IMR-90 (cell line): ENCODE data around the gene IL22. TPM values are rescaled to one million over a fixed set of nuclear protein-coding genes. Genes with fewer than 3 reads are reported as not detected.

Source experiments
- ATAC-seq: fragments of 200-7000 bp; cut with Tn5 transposase; 2 replicates; pipeline ENCODE4 v1.9.1; 2020; ENCODE audit warnings: low read depth, mild to moderate bottlenecking, moderate library complexity
- BruUV-seq: library from RNA; stranded (reverse); fragments of 400-500 nt; replicated peaks from 2 replicates; lab custom pipeline; 2021; lab: Mats Ljungman, UMichigan
- CTCF ChIA-PET: fragments of 300-600 bp; formaldehyde crosslinking; extraction: SDS; loops from one replicate; lab custom pipeline; 2021; ENCODE audit warnings: antibody characterized with exemption; lab: Yijun Ruan, JAX
- POLR2A ChIA-PET: fragments of 300-600 bp; sonication (Branson Sonifier 250); formaldehyde crosslinking; loops from one replicate; lab custom pipeline; 2022; ENCODE audit warnings: antibody characterized with exemption; ENCODE audit not compliant: unreplicated experiment; lab: Charles Lee
- DNase-seq: peaks from one replicate; pipeline ENCODE4 v3.0.0; 2013
- H2AFZ ChIP-seq: replicated peaks from 2 replicates; pipeline ENCODE3; 2013; ENCODE audit warnings: low read length, mild to moderate bottlenecking; ENCODE audit not compliant: poor library complexity
- H2AK5ac ChIP-seq: 2 replicates; pipeline ENCODE4 v1.6.1; 2013; ENCODE audit warnings: low read depth, low read length, inconsistent platforms
- H2AK9ac ChIP-seq: replicated peaks from 2 replicates; pipeline ENCODE3; 2013; ENCODE audit warnings: mild to moderate bottlenecking, low read depth, low read length, moderate library complexity; ENCODE audit not compliant: poor library complexity
- H2BK120ac ChIP-seq: 2 replicates; pipeline ENCODE4 v1.6.1; 2013; ENCODE audit warnings: low read depth, low read length, inconsistent platforms
- H2BK15ac ChIP-seq: 3 replicates; pipeline ENCODE4 v1.6.1; 2013; ENCODE audit warnings: low read depth, low read length, inconsistent platforms
- H2BK20ac ChIP-seq: 2 replicates; pipeline ENCODE4 v1.6.1; 2013; ENCODE audit warnings: low read depth, mild to moderate bottlenecking, inconsistent platforms, low read length, moderate library complexity
- H2BK5ac ChIP-seq: 2 replicates; pipeline ENCODE4 v1.6.1; 2013; ENCODE audit warnings: mild to moderate bottlenecking, low read depth, low read length, inconsistent platforms; ENCODE audit not compliant: poor library complexity, severe bottlenecking
- H3K14ac ChIP-seq: replicated peaks from 2 replicates; pipeline ENCODE4 v1.6.1; 2013; ENCODE audit warnings: low read depth, low read length, inconsistent platforms
- H3K18ac ChIP-seq: 2 replicates; pipeline ENCODE4 v1.6.1; 2013; ENCODE audit warnings: low read depth, low read length, control low read depth
- H3K23ac ChIP-seq: 2 replicates; pipeline ENCODE4 v1.6.1; 2013; ENCODE audit warnings: low read depth, low read length, inconsistent platforms
- H3K27ac ChIP-seq: 2 replicates; pipeline ENCODE4 v1.5.1; 2013; ENCODE audit warnings: mild to moderate bottlenecking, control low read depth, low read length; ENCODE audit not compliant: insufficient read depth
- H3K27me3 ChIP-seq: 2 replicates; pipeline ENCODE4 v1.6.1; 2013; ENCODE audit warnings: low read length; ENCODE audit not compliant: control insufficient read depth, insufficient read depth
- H3K36me3 ChIP-seq: 2 replicates; pipeline ENCODE4 v1.6.1; 2013; ENCODE audit warnings: low read length, mixed read lengths; ENCODE audit not compliant: control insufficient read depth, insufficient read depth
- H3K4ac ChIP-seq: 2 replicates; pipeline ENCODE4 v1.6.1; 2013; ENCODE audit warnings: low read depth, low read length, inconsistent platforms
- H3K4me1 ChIP-seq: 2 replicates; pipeline ENCODE4 v1.6.1; 2013; ENCODE audit warnings: low read length, mixed read lengths; ENCODE audit not compliant: control insufficient read depth, insufficient read depth
- H3K4me2 ChIP-seq: 2 replicates; pipeline ENCODE4 v1.6.1; 2013; ENCODE audit warnings: low read depth, mild to moderate bottlenecking, control low read depth, low read length, moderate library complexity
- H3K4me3 ChIP-seq: 2 replicates; pipeline ENCODE4 v1.5.1; 2013; ENCODE audit warnings: low read depth, mild to moderate bottlenecking, control low read depth, low read length, moderate library complexity; ENCODE audit not compliant: insufficient read depth
- H3K56ac ChIP-seq: 2 replicates; pipeline ENCODE4 v1.6.1; 2013; ENCODE audit warnings: low read length, inconsistent platforms; ENCODE audit not compliant: insufficient read depth; ENCODE audit errors: extremely low read depth
- H3K79me1 ChIP-seq, 2 experiments: 2 replicates each; pipeline ENCODE4 v1.6.1; 2013; ENCODE audit warnings: low read length in 2 of 2, inconsistent platforms in 1 of 2, low read depth in 1 of 2
- H3K9ac ChIP-seq: 2 replicates; pipeline ENCODE4 v1.6.1; 2013; ENCODE audit warnings: low read depth, low read length, control low read depth
- H3K9me1 ChIP-seq: 2 replicates; pipeline ENCODE4 v1.6.1; 2013; ENCODE audit warnings: low read length, inconsistent platforms; ENCODE audit not compliant: insufficient read depth
- H3K9me3 ChIP-seq: 2 replicates; pipeline ENCODE4 v1.6.1; 2013; ENCODE audit warnings: low read length; ENCODE audit not compliant: control insufficient read depth, insufficient read depth
- H4K20me1 ChIP-seq: 2 replicates; pipeline ENCODE4 v1.6.1; 2013; ENCODE audit warnings: low read length, inconsistent platforms; ENCODE audit not compliant: insufficient read depth
- H4K5ac ChIP-seq: 2 replicates; pipeline ENCODE4 v1.6.1; 2013; ENCODE audit warnings: mild to moderate bottlenecking, low read depth, low read length, control low read depth
- H4K8ac ChIP-seq, 2 experiments: 2 replicates each; pipeline ENCODE4 v1.6.1; 2013; ENCODE audit warnings: low read depth in 2 of 2, low read length in 2 of 2, control low read depth in 1 of 2, inconsistent platforms in 1 of 2
- H4K91ac ChIP-seq: 2 replicates; pipeline ENCODE4 v1.6.1; 2013; ENCODE audit warnings: low read depth, low read length, inconsistent platforms; ENCODE audit not compliant: insufficient read depth
- BHLHE40 ChIP-seq: fragments of 150-350 bp; IDR thresholded peaks from 2 replicates; pipeline ENCODE4 v1.6.1; 2016; ENCODE audit warnings: mild to moderate bottlenecking, low read depth, low read length
- CEBPB ChIP-seq: IDR thresholded peaks from 2 replicates; pipeline ENCODE4 v1.6.1; 2012; ENCODE audit warnings: low read depth, low read length, improper control_type of control experiment
- CHD1 ChIP-seq: IDR thresholded peaks from 2 replicates; pipeline ENCODE4 v1.6.1; 2012; ENCODE audit warnings: low read depth, low read length, improper control_type of control experiment
- FOS ChIP-seq: fragments of 150-350 bp; IDR thresholded peaks from 2 replicates; pipeline ENCODE4 v1.6.1; 2016; ENCODE audit warnings: low read depth, low read length
- MAFK ChIP-seq: IDR thresholded peaks from 2 replicates; pipeline ENCODE4 v1.6.1; 2012; ENCODE audit warnings: low read depth, low read length, improper control_type of control experiment
- NFE2L2 ChIP-seq: fragments of 150-350 bp; IDR thresholded peaks from 2 replicates; pipeline ENCODE4 v1.6.1; 2016; ENCODE audit warnings: low read depth, mild to moderate bottlenecking, low read length
- POLR2A ChIP-seq: IDR thresholded peaks from 2 replicates; pipeline ENCODE4 v1.6.1; 2012; ENCODE audit warnings: mild to moderate bottlenecking, low read depth, low read length
- RAD21 ChIP-seq: IDR thresholded peaks from 2 replicates; pipeline ENCODE4 v1.6.1; 2012; ENCODE audit warnings: low read length, improper control_type of control experiment
- RCOR1 ChIP-seq: IDR thresholded peaks from 2 replicates; pipeline ENCODE4 v1.6.1; 2012; ENCODE audit warnings: mild to moderate bottlenecking, low read length, improper control_type of control experiment; ENCODE audit not compliant: insufficient replicate concordance
- SMC3 ChIP-seq: fragments of 150-350 bp; IDR thresholded peaks from 2 replicates; pipeline ENCODE4 v1.6.1; 2016; ENCODE audit warnings: low read depth, mild to moderate bottlenecking, antibody characterized with exemption, low read length, moderate library complexity
- USF2 ChIP-seq: fragments of 150-350 bp; IDR thresholded peaks from 2 replicates; pipeline ENCODE4 v1.6.1; 2017; ENCODE audit warnings: mild to moderate bottlenecking, antibody characterized with exemption, low read length, low read depth
- WGBS, 2 experiments: methylation state at CpG; one replicate each; pipeline versions ENCODE4 v1.1.5 to v1.1.7; 2013; ENCODE audit warnings: missing lambda C conversion rate in 2 of 2; ENCODE audit not compliant: insufficient read length in 1 of 2; ENCODE audit errors: extremely low coverage in 2 of 2; 5-methylcytosine and 5-hydroxymethylcytosine counted together
- dilution Hi-C: fragments of 300-500 bp; cut with HindIII; formaldehyde crosslinking; loops from one replicate; pipeline ENCODE4 v1.14.3; 2018; ENCODE audit warnings: low sequenced_read_pairs; ENCODE audit not compliant: unreplicated experiment
- in situ Hi-C: fragments of 300-500 bp; cut with MboI; formaldehyde crosslinking; loops from 3 replicates; pipeline ENCODE4 v1.14.3; 2019; ENCODE audit warnings: low sequenced_read_pairs, inconsistent platforms, mixed read lengths
- intact Hi-C: fragments of 100-400 bp; cut with micrococcal nuclease; formaldehyde crosslinking; loops from 2 replicates; pipeline ENCODE4 v1.10.0; 2022
- polyA plus RNA-seq, 3 experiments: library from polyadenylated mRNA; depleted of rRNA; stranded (reverse); fragments of >200 nt; gene quantifications; 2 replicates each; pipeline ENCODE4 v1.2.3, GENCODE V29; 2012; ENCODE audit warnings: low replicate concordance in 1 of 3
- total RNA-seq: library from RNA; depleted of rRNA; stranded (reverse); fragments of >200 nt; gene quantifications from 2 replicates; pipeline ENCODE4 v1.2.3, GENCODE V29; 2012
- TF ChIP-seq, protein P1 (sequence below): conservative IDR thresholded peaks from 2 replicates; pipeline ENCODE4 v1.5.1; 2012; ENCODE audit warnings: mild to moderate bottlenecking, low read depth, low read length, improper control_type of control experiment

Gene IL22
- total and polyA plus RNA-seq, 2 of the 4 experiments (the other 2 are of a cell fraction): not detected

- intact Hi-C loops (no loop called here), in situ Hi-C loops (no loop called here), dilution Hi-C loops (loop anchor here (25.0 kb wide), 1 partner anchor 101 kb away; no protein-coding TSS in a partner anchor)
- Histone ChIP-seq H3K27ac (no peak overlapping the region), H3K9ac (no peak overlapping the region), H4K5ac (no peak overlapping the region), H3K79me1 (no peaks in the 10 kb centered on the region), H2BK15ac (no peak overlapping the region), H3K4me1 (no peaks in the 10 kb centered on the region), H4K20me1 (no peaks in the 10 kb centered on the region), H2AK9ac (no peak overlapping the region), H2AFZ (no peak overlapping the region), H3K36me3 (no peaks in the 10 kb centered on the region), H2BK20ac (no peak overlapping the region), H4K91ac (no peak overlapping the region), H2BK120ac (no peak overlapping the region), H3K14ac (no peak overlapping the region), H3K4ac (no peak overlapping the region), H3K18ac (no peak overlapping the region), H3K27me3 (peaks cover 1% of the 10 kb centered on the region; the same call in 1 of the 2 replicates), H3K4me2 (no peak overlapping the region), H2BK5ac (no peak overlapping the region), H3K9me1 (no peaks in the 10 kb centered on the region), H2AK5ac (no peak overlapping the region), H3K9me3 (no peaks in the 10 kb centered on the region), H4K8ac (no peak overlapping the region), H3K56ac (no peak overlapping the region), H3K4me3 (no peak overlapping the region), H3K23ac (no peak overlapping the region)
- ChIA-PET CTCF (no interaction called here), POLR2A (no interaction called here)
- ATAC-seq (no peak), DNase-seq (no peak)
- WGBS, 2 experiments: no CpG with 5 or more reads among the region's 2 CpGs
- no TSS peak for BruUV-seq
- TF ChIP-seq SMC3: no peak
- no peak for TF ChIP-seq BHLHE40
- TF ChIP-seq FOS: no peak
- TF ChIP-seq, protein P1, sequence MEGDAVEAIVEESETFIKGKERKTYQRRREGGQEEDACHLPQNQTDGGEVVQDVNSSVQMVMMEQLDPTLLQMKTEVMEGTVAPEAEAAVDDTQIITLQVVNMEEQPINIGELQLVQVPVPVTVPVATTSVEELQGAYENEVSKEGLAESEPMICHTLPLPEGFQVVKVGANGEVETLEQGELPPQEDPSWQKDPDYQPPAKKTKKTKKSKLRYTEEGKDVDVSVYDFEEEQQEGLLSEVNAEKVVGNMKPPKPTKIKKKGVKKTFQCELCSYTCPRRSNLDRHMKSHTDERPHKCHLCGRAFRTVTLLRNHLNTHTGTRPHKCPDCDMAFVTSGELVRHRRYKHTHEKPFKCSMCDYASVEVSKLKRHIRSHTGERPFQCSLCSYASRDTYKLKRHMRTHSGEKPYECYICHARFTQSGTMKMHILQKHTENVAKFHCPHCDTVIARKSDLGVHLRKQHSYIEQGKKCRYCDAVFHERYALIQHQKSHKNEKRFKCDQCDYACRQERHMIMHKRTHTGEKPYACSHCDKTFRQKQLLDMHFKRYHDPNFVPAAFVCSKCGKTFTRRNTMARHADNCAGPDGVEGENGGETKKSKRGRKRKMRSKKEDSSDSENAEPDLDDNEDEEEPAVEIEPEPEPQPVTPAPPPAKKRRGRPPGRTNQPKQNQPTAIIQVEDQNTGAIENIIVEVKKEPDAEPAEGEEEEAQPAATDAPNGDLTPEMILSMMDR: no peak
- TF ChIP-seq POLR2A: no peak
- TF ChIP-seq RAD21: no peak
- TF ChIP-seq CEBPB: no peak
- TF ChIP-seq USF2: no peak
- no peak for TF ChIP-seq CHD1
- no peak for TF ChIP-seq MAFK
- no peak for TF ChIP-seq NFE2L2
- no peak for TF ChIP-seq RCOR1
These were observed 42.5 kb downstream of the IL22 start for GRCh38 chr12:68210875-68211274.
